ENCODE data around the gene B4GALT5. TPM values are rescaled to one million over a fixed set of nuclear protein-coding genes. Genes with fewer than 3 reads are reported as not detected.
"Not testable (repeated sequence)": the region's sequence is repeated elsewhere in the genome, so short reads cannot be mapped to it uniquely, and the experiment has no call there.

Gene B4GALT5
- polyA plus RNA-seq, 1 donor (not counting 4 experiments of a cell fraction or from before 2014, with no cell fraction given) = 23.5 TPM

DNA sequence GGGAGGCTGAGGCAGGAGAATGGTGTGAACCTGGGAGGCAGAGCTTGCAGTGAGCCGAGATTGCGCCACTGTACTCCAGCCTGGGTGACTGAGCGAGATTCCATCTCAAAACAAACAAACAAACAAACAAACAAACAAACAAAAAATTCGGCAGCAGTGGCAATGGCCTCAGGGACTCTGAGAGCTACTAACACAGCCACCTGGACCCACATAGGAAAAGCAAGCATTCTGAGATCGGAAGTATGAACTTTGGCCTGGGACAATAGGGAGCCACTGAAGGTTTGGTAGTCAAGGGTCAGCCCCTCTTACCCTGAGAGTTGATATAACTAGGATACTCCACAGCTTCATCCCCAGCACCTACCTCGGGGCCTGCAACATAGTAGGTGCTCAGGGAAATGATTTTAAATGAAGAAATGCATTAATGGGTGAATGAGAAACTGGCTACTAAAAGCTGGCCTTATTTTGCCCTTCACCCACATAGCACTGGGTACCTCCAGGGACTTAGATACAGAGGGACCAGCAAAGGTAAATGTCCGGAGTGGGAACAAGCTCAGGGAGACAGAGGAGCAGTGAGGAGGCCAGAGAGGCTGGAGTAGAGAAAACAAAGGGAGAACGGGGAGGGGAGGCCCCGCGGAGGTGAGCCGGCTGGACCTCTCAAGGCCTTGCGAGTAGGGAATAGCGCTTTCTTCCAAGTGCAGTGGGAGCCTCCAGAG is 99.2 kb downstream of the B4GALT5 start:
- no peak overlapping the region for H3K9ac ChIP-seq (ENCODE audit: control insufficient read depth, extremely low read depth, insufficient read depth, low read length)
- no peak overlapping the region for H2AFZ ChIP-seq (ENCODE audit: control insufficient read depth, low read length)
- dilution Hi-C loops (cut with MboI; ENCODE audit: extremely low pct_ligation_motif_present, low sequenced_read_pairs) = no loop called here

GRCh38 chr20:49612127-49612738 is 101.4 kb downstream of the B4GALT5 start:
- Histone ChIP-seq H3K9ac (ENCODE audit: control insufficient read depth, extremely low read depth, insufficient read depth, low read length) (no peak overlapping the region), H3K79me2 (ENCODE audit: control insufficient read depth, insufficient read depth, low read length) (no peaks in the 10 kb centered on the region), H3K27ac (ENCODE audit: control insufficient read depth, insufficient read depth, low read length) (no peak overlapping the region), H3K27me3 (ENCODE audit: control insufficient read depth, extremely low read depth, insufficient read depth, low read length) (no peaks in the 10 kb centered on the region), H2AFZ (ENCODE audit: control insufficient read depth, low read length) (no peak overlapping the region), H3K4me3 (ENCODE audit: control insufficient read depth in 2 of 3, extremely low read depth in 1 of 3, insufficient read depth in 2 of 3, low read depth in 1 of 3, low read length in 3 of 3) (no peak overlapping the region), H3K36me3 (ENCODE audit: control insufficient read depth in 2 of 2, extremely low read depth in 1 of 2, insufficient read depth in 2 of 2, low read length in 2 of 2) (no peaks in the 10 kb centered on the region), H3K9me1 (ENCODE audit: control insufficient read depth, extremely low read depth, insufficient read depth, low read length) (no peaks in the 10 kb centered on the region), H3K4me1 (ENCODE audit: control insufficient read depth, extremely low read depth, insufficient read depth, low read length) (peaks cover 4% of the 10 kb centered on the region), H4K20me1 (ENCODE audit: control insufficient read depth, extremely low read depth, insufficient read depth, low read length) (no peaks in the 10 kb centered on the region), H3K9me3 (ENCODE audit: control insufficient read depth, low read depth, low read length) (no peaks in the 10 kb centered on the region), H3K4me2 (ENCODE audit: control insufficient read depth, extremely low read depth, insufficient read depth, low read depth, low read length) (no peak overlapping the region)
- dilution Hi-C loops (cut with MboI; ENCODE audit: extremely low pct_ligation_motif_present, low sequenced_read_pairs) = no loop called here
- DNase-seq (ENCODE audit: low read depth, low spot score) (no peak), FAIRE-seq (no peak)
- TF ChIP-seq CTCF (optimal IDR thresholded peaks at IDR 0.05 in 1 of 3, IDR thresholded peaks at IDR 0.05 in 1 of 3, conservative IDR thresholded peaks at IDR 0.05 in 1 of 3; ENCODE audit: extremely low read depth in 1 of 3, insufficient read depth in 2 of 3, low read length in 3 of 3) = no peak
- no peak for TF ChIP-seq EZH2 (IDR thresholded peaks at IDR 0.05; ENCODE audit: low read length)

More for the DNA sequence above, 99.2 kb downstream of the B4GALT5 start:
- Histone ChIP-seq H3K27me3 (ENCODE audit: control insufficient read depth, extremely low read depth, insufficient read depth, low read length) (no peaks in the 10 kb centered on the region), H3K9me1 (ENCODE audit: control insufficient read depth, extremely low read depth, insufficient read depth, low read length) (no peaks in the 10 kb centered on the region), H3K4me3 (ENCODE audit: control insufficient read depth in 2 of 3, extremely low read depth in 1 of 3, insufficient read depth in 2 of 3, low read depth in 1 of 3, low read length in 3 of 3) (no peak overlapping the region), H3K27ac (ENCODE audit: control insufficient read depth, insufficient read depth, low read length) (no peak overlapping the region), H4K20me1 (ENCODE audit: control insufficient read depth, extremely low read depth, insufficient read depth, low read length) (no peaks in the 10 kb centered on the region), H3K9me3 (ENCODE audit: control insufficient read depth, low read depth, low read length) (peaks cover 2% of the 10 kb centered on the region), H3K4me1 (ENCODE audit: control insufficient read depth, extremely low read depth, insufficient read depth, low read length) (peaks cover 4% of the 10 kb centered on the region), H3K4me2 (ENCODE audit: control insufficient read depth, extremely low read depth, insufficient read depth, low read depth, low read length) (no peak overlapping the region), H3K36me3 (ENCODE audit: control insufficient read depth in 2 of 2, extremely low read depth in 1 of 2, insufficient read depth in 2 of 2, low read length in 2 of 2) (no peaks in the 10 kb centered on the region), H3K79me2 (ENCODE audit: control insufficient read depth, insufficient read depth, low read length) (no peaks in the 10 kb centered on the region)
- no peak for TF ChIP-seq EZH2 (IDR thresholded peaks at IDR 0.05; ENCODE audit: low read length)
- TF ChIP-seq CTCF (optimal IDR thresholded peaks at IDR 0.05 in 1 of 3, IDR thresholded peaks at IDR 0.05 in 1 of 3, conservative IDR thresholded peaks at IDR 0.05 in 1 of 3; ENCODE audit: extremely low read depth in 1 of 3, insufficient read depth in 2 of 3, low read length in 3 of 3) = no peak
- DNase-seq (ENCODE audit: low read depth, low spot score) (no peak), FAIRE-seq (no peak)

- H4K20me1 ChIP-seq (ENCODE audit: control insufficient read depth, extremely low read depth, insufficient read depth, low read length); H3K4me1 ChIP-seq (ENCODE audit: control insufficient read depth, extremely low read depth, insufficient read depth, low read length); FAIRE-seq; H3K36me3 ChIP-seq (ENCODE audit: control insufficient read depth in 2 of 2, extremely low read depth in 1 of 2, insufficient read depth in 2 of 2, low read length in 2 of 2); H3K9me3 ChIP-seq (ENCODE audit: control insufficient read depth, low read depth, low read length); H3K27me3 ChIP-seq (ENCODE audit: control insufficient read depth, extremely low read depth, insufficient read depth, low read length); dilution Hi-C loops (cut with MboI; ENCODE audit: extremely low pct_ligation_motif_present, low sequenced_read_pairs); DNase-seq (ENCODE audit: low read depth, low spot score); H3K9ac ChIP-seq (ENCODE audit: control insufficient read depth, extremely low read depth, insufficient read depth, low read length); H3K27ac ChIP-seq (ENCODE audit: control insufficient read depth, insufficient read depth, low read length); H3K79me2 ChIP-seq (ENCODE audit: control insufficient read depth, insufficient read depth, low read length); H3K9me1 ChIP-seq (ENCODE audit: control insufficient read depth, extremely low read depth, insufficient read depth, low read length); H2AFZ ChIP-seq (ENCODE audit: control insufficient read depth, low read length): not testable (repeated sequence)
- Histone ChIP-seq H3K4me2 (ENCODE audit: control insufficient read depth, extremely low read depth, insufficient read depth, low read depth, low read length) (peak overlapping the region; percentile 78), H3K4me3 (ENCODE audit: control insufficient read depth in 2 of 3, extremely low read depth in 1 of 3, insufficient read depth in 2 of 3, low read depth in 1 of 3, low read length in 3 of 3) (peak overlapping the region in 1 of 3 experiments; percentile 42)
Observed at GRCh38 chr20:49611539-49612126, 102.0 kb downstream of the B4GALT5 start.
